Mammary epithelial cell (primary cell): ENCODE results near the gene PLAA.

Experiments used
- EZH2 ChIP-seq: IDR thresholded peaks from 2 replicates; pipeline ENCODE4 v1.6.1; 2012; ENCODE audit warnings: low read length, inconsistent platforms, borderline replicate concordance
- TF ChIP-seq, protein P1 (sequence below), 2 donors: IDR thresholded peaks in 1 of 2; conservative IDR thresholded peaks in 1 of 2; 2 replicates each; pipeline ENCODE4 v1.5.1; 2011 to 2012; ENCODE audit warnings: inconsistent platforms in 2 of 2, low read length in 2 of 2, mild to moderate bottlenecking in 2 of 2, control low read depth in 1 of 2, low read depth in 1 of 2; ENCODE audit not compliant: insufficient read depth in 1 of 2; ENCODE audit errors: extremely low read depth in 1 of 2

DNA sequence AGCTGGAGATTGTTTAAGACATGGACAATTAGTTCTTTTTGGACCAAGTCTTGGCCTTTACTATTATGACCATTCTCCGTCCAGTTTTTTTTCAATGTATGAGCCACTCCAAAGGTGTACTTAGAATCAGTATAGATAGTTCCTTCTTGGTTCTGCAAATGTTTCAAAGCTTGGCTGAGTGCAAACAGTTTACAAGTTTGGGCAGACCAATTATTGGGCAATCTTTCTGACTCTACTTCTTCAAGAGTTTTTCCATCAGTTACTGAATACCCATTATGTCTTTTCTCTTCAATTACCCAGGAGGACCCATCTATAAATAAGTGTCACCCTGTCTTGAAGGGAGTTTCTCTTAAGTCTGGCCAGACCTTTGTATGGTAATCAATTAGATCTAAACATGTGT, 24.7 kb upstream of the PLAA start:
- TF ChIP-seq, protein P1, sequence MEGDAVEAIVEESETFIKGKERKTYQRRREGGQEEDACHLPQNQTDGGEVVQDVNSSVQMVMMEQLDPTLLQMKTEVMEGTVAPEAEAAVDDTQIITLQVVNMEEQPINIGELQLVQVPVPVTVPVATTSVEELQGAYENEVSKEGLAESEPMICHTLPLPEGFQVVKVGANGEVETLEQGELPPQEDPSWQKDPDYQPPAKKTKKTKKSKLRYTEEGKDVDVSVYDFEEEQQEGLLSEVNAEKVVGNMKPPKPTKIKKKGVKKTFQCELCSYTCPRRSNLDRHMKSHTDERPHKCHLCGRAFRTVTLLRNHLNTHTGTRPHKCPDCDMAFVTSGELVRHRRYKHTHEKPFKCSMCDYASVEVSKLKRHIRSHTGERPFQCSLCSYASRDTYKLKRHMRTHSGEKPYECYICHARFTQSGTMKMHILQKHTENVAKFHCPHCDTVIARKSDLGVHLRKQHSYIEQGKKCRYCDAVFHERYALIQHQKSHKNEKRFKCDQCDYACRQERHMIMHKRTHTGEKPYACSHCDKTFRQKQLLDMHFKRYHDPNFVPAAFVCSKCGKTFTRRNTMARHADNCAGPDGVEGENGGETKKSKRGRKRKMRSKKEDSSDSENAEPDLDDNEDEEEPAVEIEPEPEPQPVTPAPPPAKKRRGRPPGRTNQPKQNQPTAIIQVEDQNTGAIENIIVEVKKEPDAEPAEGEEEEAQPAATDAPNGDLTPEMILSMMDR (conservative IDR thresholded peaks at IDR 0.05 in 1 of 2, IDR thresholded peaks at IDR 0.05 in 1 of 2; ENCODE audit: extremely low read depth in 1 of 2, insufficient read depth in 1 of 2, low read depth in 1 of 2, low read length in 2 of 2) = no peak
- no peak for TF ChIP-seq EZH2
